Measurements from ENCODE around the gene MRPS27. TPM values are rescaled to one million over a fixed set of nuclear protein-coding genes. Genes with fewer than 3 reads are reported as not detected.

Gene MRPS27
- total RNA-seq, 4 donors from 2014 or later: 20.8 to 39.6 (median 24.7) TPM

GRCh38 chr5:72286798-72287197, 33.2 kb downstream of the MRPS27 start:
- H3K27ac ChIP-seq: no peak overlapping the region
- H3K36me3 ChIP-seq: no peaks in the 10 kb centered on the region
- no peak overlapping the region for H3K4me3 ChIP-seq
- H3K9me3 ChIP-seq: no peaks in the 10 kb centered on the region
- no peaks in the 10 kb centered on the region for H3K27me3 ChIP-seq
- no peaks in the 10 kb centered on the region for H3K4me1 ChIP-seq
- TF ChIP-seq POLR2A (IDR thresholded peaks at IDR 0.05) (no peak), CTCF (IDR thresholded peaks at IDR 0.05) (no peak)
- DNase-seq: no peak

- Histone ChIP-seq H3K27ac (no peak overlapping the region), H3K4me1 (no peaks in the 10 kb centered on the region)
Observed at GRCh38 chr5:72285424-72285821, 34.6 kb downstream of the MRPS27 start.

GRCh38 chr5:72284559-72285423, 35.2 kb downstream of the MRPS27 start:
- H3K9me3 ChIP-seq: no peaks in the 10 kb centered on the region
- no peaks in the 10 kb centered on the region for H3K36me3 ChIP-seq
- DNase-seq: no peak
- no peaks in the 10 kb centered on the region for H3K4me1 ChIP-seq
- H3K27ac ChIP-seq: no peak overlapping the region
- no peaks in the 10 kb centered on the region for H3K27me3 ChIP-seq
- TF ChIP-seq POLR2A (IDR thresholded peaks at IDR 0.05): no peak
- TF ChIP-seq CTCF (IDR thresholded peaks at IDR 0.05): no peak
- H3K4me3 ChIP-seq: no peak overlapping the region

More at GRCh38 chr5:72285424-72285821, 34.6 kb downstream of the MRPS27 start:
- no peak overlapping the region for H3K4me3 ChIP-seq
- H3K27me3 ChIP-seq: no peaks in the 10 kb centered on the region
- no peak for DNase-seq
- H3K9me3 ChIP-seq: no peaks in the 10 kb centered on the region
- no peak for TF ChIP-seq CTCF (IDR thresholded peaks at IDR 0.05)
- no peak for TF ChIP-seq POLR2A (IDR thresholded peaks at IDR 0.05)
- H3K36me3 ChIP-seq: no peaks in the 10 kb centered on the region

- DNase-seq: no peak
Observed at GRCh38 chr5:72283358-72283757, 36.7 kb downstream of the MRPS27 start.

GRCh38 chr5:72282878-72283277, 37.2 kb downstream of the MRPS27 start:
- Histone ChIP-seq H3K4me1 (no peaks in the 10 kb centered on the region), H3K4me3 (no peak overlapping the region), H3K36me3 (peaks cover 0 to 4% (median 0%) of the 10 kb centered on the region in 3 donors), H3K27me3 (no peaks in the 10 kb centered on the region), H3K9me3 (no peaks in the 10 kb centered on the region), H3K27ac (no peak overlapping the region)
- no peak for DNase-seq
- TF ChIP-seq POLR2A (IDR thresholded peaks at IDR 0.05) (no peak), CTCF (IDR thresholded peaks at IDR 0.05) (no peak)

More at GRCh38 chr5:72283358-72283757, 36.7 kb downstream of the MRPS27 start:
- Histone ChIP-seq H3K27me3 (no peaks in the 10 kb centered on the region), H3K4me3 (no peak overlapping the region), H3K9me3 (no peaks in the 10 kb centered on the region), H3K36me3 (peaks cover 0 to 4% (median 0%) of the 10 kb centered on the region in 3 donors), H3K27ac (no peak overlapping the region), H3K4me1 (no peaks in the 10 kb centered on the region)
- TF ChIP-seq POLR2A (IDR thresholded peaks at IDR 0.05) (no peak), CTCF (IDR thresholded peaks at IDR 0.05) (no peak)

Measured in Peyer's patch (tissue), 4 donors.